Endothelial cell of umbilical vein (primary cell): ENCODE data around the gene MAP4K3. TPM values are rescaled to one million over a fixed set of nuclear protein-coding genes. Genes with fewer than 3 reads are reported as not detected.
"Not testable (repeated sequence)": the region's sequence is repeated elsewhere in the genome, so short reads cannot be mapped to it uniquely, and the experiment has no call there.

Experiments used
- BruUV-seq: library from RNA; stranded (reverse); fragments of 400-500 nt; replicated peaks from 2 replicates; lab custom pipeline; 2021; lab: Mats Ljungman, UMichigan
- CTCF ChIA-PET: fragments of 300-600, 350-600 bp; sonication (Branson Sonifier 250); formaldehyde crosslinking; loops from one replicate; lab custom pipeline; 2021; ENCODE audit warnings: antibody characterized with exemption, inconsistent platforms; lab: Charles Lee
- POLR2A ChIA-PET: fragments of 300-600, 350-600 bp; sonication (Branson Sonifier 250); formaldehyde crosslinking; loops from one replicate; lab custom pipeline; 2021; ENCODE audit warnings: antibody characterized with exemption, inconsistent platforms; lab: Charles Lee
- DNase-seq: peaks from one replicate; pipeline ENCODE4 v3.0.0-alpha.2; 2011; ENCODE audit warnings: low read depth, low spot score
- FAIRE-seq: peaks from 2 replicates; lab custom pipeline; 2011; peaks lifted over from hg19 to GRCh38; lab: Jason Lieb, UNC
- H2AFZ ChIP-seq: 2 replicates; pipeline ENCODE4 v1.6.0; 2012; ENCODE audit warnings: low read depth, low read length, control low read depth, inconsistent platforms
- H3K27ac ChIP-seq: 2 replicates; pipeline ENCODE4 v1.5.1; 2011; ENCODE audit warnings: low read depth, mild to moderate bottlenecking, control low read depth, low read length, moderate library complexity; ENCODE audit not compliant: insufficient read depth
- H3K27me3 ChIP-seq, 2 experiments: 2 replicates each; pipeline versions ENCODE4 v1.6.0 to v1.6.1; 2011; ENCODE audit warnings: low read length in 2 of 2, mixed read lengths in 1 of 2; ENCODE audit not compliant: control insufficient read depth in 2 of 2, insufficient read depth in 2 of 2
- H3K36me3 ChIP-seq, 2 experiments: 2 replicates in 1 of 2; 3 replicates in 1 of 2; pipeline ENCODE4 v1.5.1; 2011; ENCODE audit warnings: low read length in 2 of 2, mild to moderate bottlenecking in 1 of 2, moderate library complexity in 1 of 2; ENCODE audit not compliant: control insufficient read depth in 2 of 2, insufficient read depth in 2 of 2; ENCODE audit errors: extremely low read depth in 1 of 2
- H3K4me1 ChIP-seq: 3 replicates; pipeline ENCODE4 v1.5.1; 2011; ENCODE audit warnings: mild to moderate bottlenecking, low read length; ENCODE audit not compliant: control insufficient read depth, insufficient read depth; ENCODE audit errors: extremely low read depth
- H3K4me2 ChIP-seq: 2 replicates; pipeline ENCODE4 v1.6.1; 2011; ENCODE audit warnings: low read length, control low read depth, mixed read lengths; ENCODE audit not compliant: insufficient read depth
- H3K4me3 ChIP-seq, 3 experiments: fragments of 200-600 bp in 1 of 3; sonication (generic), shearing (Covaris generic) in 1 of 3; replicated peaks in 1 of 3; 2 replicates each; pipeline ENCODE4 v1.5.1; 2011 to 2016; ENCODE audit warnings: control low read depth in 3 of 3, low read length in 3 of 3, mild to moderate bottlenecking in 2 of 3, inconsistent platforms in 1 of 3, low read depth in 1 of 3, moderate library complexity in 1 of 3; ENCODE audit not compliant: insufficient read depth in 1 of 3
- H3K79me2 ChIP-seq: 2 replicates; pipeline ENCODE4 v1.6.0; 2012; ENCODE audit warnings: low read length, inconsistent platforms; ENCODE audit not compliant: control insufficient read depth, insufficient read depth
- H3K9ac ChIP-seq: replicated peaks from 2 replicates; pipeline ENCODE3; 2011; ENCODE audit warnings: low read length, control low read depth; ENCODE audit not compliant: insufficient read depth; ENCODE audit errors: extremely low read depth
- H3K9me1 ChIP-seq: replicated peaks from 3 replicates; pipeline ENCODE4 v1.6.0; 2011; ENCODE audit warnings: mild to moderate bottlenecking, low read length; ENCODE audit not compliant: control insufficient read depth, insufficient read depth; ENCODE audit errors: extremely low read depth
- H3K9me3 ChIP-seq: replicated peaks from 2 replicates; pipeline ENCODE4 v1.5.1; 2012; ENCODE audit warnings: low read length, inconsistent platforms; ENCODE audit not compliant: control insufficient read depth, insufficient read depth
- H4K20me1 ChIP-seq: replicated peaks from 2 replicates; pipeline ENCODE3; 2011; ENCODE audit warnings: mild to moderate bottlenecking, low read length; ENCODE audit not compliant: control insufficient read depth, insufficient read depth; ENCODE audit errors: extremely low read depth
- EZH2 ChIP-seq: IDR thresholded peaks from 2 replicates; pipeline ENCODE4 v1.6.1; 2012; ENCODE audit warnings: borderline replicate concordance, low read depth, mild to moderate bottlenecking, moderate library complexity, low read length, inconsistent platforms; ENCODE audit not compliant: severe bottlenecking
- FOS ChIP-seq: IDR thresholded peaks from 2 replicates; pipeline ENCODE4 v1.6.1; 2011; ENCODE audit warnings: mild to moderate bottlenecking, low read length, moderate library complexity, borderline replicate concordance; ENCODE audit not compliant: insufficient read depth
- GATA2 ChIP-seq: IDR thresholded peaks from 2 replicates; pipeline ENCODE4 v1.7.0; 2011; ENCODE audit warnings: low read depth, mild to moderate bottlenecking, moderate library complexity, mixed read lengths, low read length; ENCODE audit not compliant: insufficient read length, insufficient read depth
- JUN ChIP-seq: IDR thresholded peaks from 2 replicates; pipeline ENCODE4 v1.6.1; 2011; ENCODE audit warnings: borderline replicate concordance, low read depth; ENCODE audit not compliant: insufficient read length, insufficient read depth
- MYC ChIP-seq: IDR thresholded peaks from one replicate; pipeline ENCODE4 v1.6.1; 2011; ENCODE audit warnings: mild to moderate bottlenecking, low read depth, low read length
- POLR2A ChIP-seq: IDR thresholded peaks from 2 replicates; pipeline ENCODE4 v1.6.1; 2012; ENCODE audit warnings: low read depth, mild to moderate bottlenecking, control low read depth, low read length
- POLR2AphosphoS5 ChIP-seq: IDR thresholded peaks from 2 replicates; pipeline ENCODE4 v1.6.1; 2012; ENCODE audit warnings: low read depth, mild to moderate bottlenecking, control low read depth, low read length, moderate library complexity; ENCODE audit not compliant: insufficient read depth
- dilution Hi-C: fragments of 300-500 bp; cut with MboI; formaldehyde crosslinking; loops from one replicate; pipeline ENCODE4 v1.15.0; 2019; ENCODE audit warnings: low sequenced_read_pairs; ENCODE audit not compliant: extremely low pct_ligation_motif_present
- intact Hi-C: fragments of 100-400 bp; cut with micrococcal nuclease; formaldehyde crosslinking; loops from one replicate; pipeline ENCODE4 v1.10.0; 2022
- polyA plus RNA-seq, 4 experiments: library from polyadenylated mRNA; depleted of rRNA in 3 of 4; stranded (reverse) in 3 of 4; unstranded in 1 of 4; fragments of >200 nt; gene quantifications; 2 replicates each; pipeline versions ENCODE4 v1.2.1 to v1.2.3, GENCODE V29; 2011 to 2012; ENCODE audit warnings: missing spikeins in 1 of 4
- total RNA-seq: library from RNA; stranded (reverse); gene quantifications from 2 replicates; pipeline ENCODE4 v1.2.3, GENCODE V29; 2021
- TF ChIP-seq, protein P1 (sequence below): IDR thresholded peaks from 2 replicates; pipeline ENCODE4 v1.6.1; 2011; ENCODE audit not compliant: insufficient read depth, insufficient read length
- TF ChIP-seq, protein P2 (sequence below), 2 donors: IDR thresholded peaks; 1 replicate in 1 of 2; 2 replicates in 1 of 2; pipeline ENCODE4 v1.5.1; 2011; ENCODE audit warnings: low read length in 2 of 2, mild to moderate bottlenecking in 2 of 2, moderate library complexity in 2 of 2, control low read depth in 1 of 2, inconsistent platforms in 1 of 2, low read depth in 1 of 2; ENCODE audit not compliant: insufficient read depth in 1 of 2; ENCODE audit errors: extremely low read depth in 1 of 2

Gene MAP4K3
- total and polyA plus RNA-seq, 2 donors (not counting 3 experiments of a cell fraction or from before 2014, with no cell fraction given) = 8.0 to 45.9 TPM

DNA sequence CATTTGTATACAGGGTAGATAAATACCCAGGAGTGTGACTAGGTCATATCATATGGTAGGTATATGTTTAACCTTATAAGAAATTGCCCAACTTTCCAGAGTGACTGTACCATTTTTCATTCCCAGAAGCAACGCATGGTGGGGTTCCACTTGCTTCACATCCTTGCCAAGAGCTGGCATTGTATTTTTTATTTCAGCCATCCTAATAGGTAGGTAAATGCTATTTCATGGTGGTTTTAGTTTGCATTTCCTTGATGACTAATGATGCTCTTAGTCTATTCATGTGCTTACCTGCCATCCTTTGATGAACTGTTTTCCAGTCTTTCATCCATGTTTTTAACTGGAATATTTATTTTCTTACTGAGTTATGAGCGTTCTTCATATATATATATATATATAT is 51.9 kb downstream of the MAP4K3 start:
- dilution Hi-C loops = no loop called here
- intact Hi-C loops = no loop called here

DNA sequence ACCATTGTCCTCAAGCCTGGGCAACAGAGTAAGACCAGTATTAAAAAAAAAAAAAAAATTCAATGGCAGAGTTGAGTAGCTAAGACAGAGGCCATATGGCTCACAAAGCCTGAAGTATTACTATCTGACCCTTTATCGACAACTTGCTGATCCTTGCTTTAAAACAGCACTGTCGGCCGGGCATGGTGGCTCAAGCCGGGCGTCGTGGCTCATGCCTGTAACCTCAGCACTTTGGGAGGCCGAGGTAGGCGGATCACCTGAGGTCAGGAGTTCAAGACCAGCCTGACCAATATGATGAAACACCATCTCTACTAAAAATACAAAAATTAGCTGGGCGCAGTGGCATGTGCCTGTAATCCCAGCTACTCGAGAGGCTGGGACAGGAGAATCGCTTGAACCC is 53.0 kb downstream of the MAP4K3 start:
- H3K27ac ChIP-seq, H4K20me1 ChIP-seq, POLR2A ChIA-PET, H3K4me2 ChIP-seq, BruUV-seq, H3K4me3 ChIP-seq, H3K9me1 ChIP-seq, H2AFZ ChIP-seq, H3K36me3 ChIP-seq, H3K27me3 ChIP-seq, DNase-seq, H3K9ac ChIP-seq, dilution Hi-C loops, H3K9me3 ChIP-seq, FAIRE-seq: not testable (repeated sequence)
- CTCF ChIA-PET = interaction anchor here (1.1 kb wide), 1 partner anchor 11 kb away, joined by 4 read pairs; no protein-coding TSS in a partner anchor
- intact Hi-C loops = loop anchor here (5.0 kb wide), 1 partner anchor 98 kb away; no protein-coding TSS in a partner anchor
- H3K4me1 ChIP-seq = peaks cover 11% of the 10 kb centered on the region
- peaks cover 36% of the 10 kb centered on the region for H3K79me2 ChIP-seq

More for the DNA sequence above, 51.9 kb downstream of the MAP4K3 start:
- CTCF ChIA-PET = no interaction called here
- no peak overlapping the region for H3K4me2 ChIP-seq
- H3K79me2 ChIP-seq = peaks cover 40% of the 10 kb centered on the region
- TF ChIP-seq, protein P1, sequence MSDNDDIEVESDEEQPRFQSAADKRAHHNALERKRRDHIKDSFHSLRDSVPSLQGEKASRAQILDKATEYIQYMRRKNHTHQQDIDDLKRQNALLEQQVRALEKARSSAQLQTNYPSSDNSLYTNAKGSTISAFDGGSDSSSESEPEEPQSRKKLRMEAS = no peak
- TF ChIP-seq POLR2A (no peak), FOS (no peak), GATA2 (no peak), MYC (no peak), JUN (no peak), EZH2 (no peak), POLR2AphosphoS5 (no peak)
- TF ChIP-seq, protein P2, sequence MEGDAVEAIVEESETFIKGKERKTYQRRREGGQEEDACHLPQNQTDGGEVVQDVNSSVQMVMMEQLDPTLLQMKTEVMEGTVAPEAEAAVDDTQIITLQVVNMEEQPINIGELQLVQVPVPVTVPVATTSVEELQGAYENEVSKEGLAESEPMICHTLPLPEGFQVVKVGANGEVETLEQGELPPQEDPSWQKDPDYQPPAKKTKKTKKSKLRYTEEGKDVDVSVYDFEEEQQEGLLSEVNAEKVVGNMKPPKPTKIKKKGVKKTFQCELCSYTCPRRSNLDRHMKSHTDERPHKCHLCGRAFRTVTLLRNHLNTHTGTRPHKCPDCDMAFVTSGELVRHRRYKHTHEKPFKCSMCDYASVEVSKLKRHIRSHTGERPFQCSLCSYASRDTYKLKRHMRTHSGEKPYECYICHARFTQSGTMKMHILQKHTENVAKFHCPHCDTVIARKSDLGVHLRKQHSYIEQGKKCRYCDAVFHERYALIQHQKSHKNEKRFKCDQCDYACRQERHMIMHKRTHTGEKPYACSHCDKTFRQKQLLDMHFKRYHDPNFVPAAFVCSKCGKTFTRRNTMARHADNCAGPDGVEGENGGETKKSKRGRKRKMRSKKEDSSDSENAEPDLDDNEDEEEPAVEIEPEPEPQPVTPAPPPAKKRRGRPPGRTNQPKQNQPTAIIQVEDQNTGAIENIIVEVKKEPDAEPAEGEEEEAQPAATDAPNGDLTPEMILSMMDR (IDR thresholded peaks at IDR 0.05; ENCODE audit: extremely low read depth in 1 of 2, insufficient read depth in 1 of 2, low read depth in 1 of 2, low read length in 2 of 2) = no peak
- no peaks in the 10 kb centered on the region for H3K27me3 ChIP-seq
- H3K36me3 ChIP-seq = no peaks in the 10 kb centered on the region
- peaks cover 5% of the 10 kb centered on the region for H3K4me1 ChIP-seq
- no TSS peak for BruUV-seq
- no peaks in the 10 kb centered on the region for H3K9me1 ChIP-seq
- no peak overlapping the region for H3K9ac ChIP-seq
- H2AFZ ChIP-seq = no peak overlapping the region
- no peak overlapping the region for H3K4me3 ChIP-seq
- POLR2A ChIA-PET = no interaction called here
- FAIRE-seq = no peak
- no peak overlapping the region for H3K27ac ChIP-seq
- H3K9me3 ChIP-seq = no peaks in the 10 kb centered on the region
- no peaks in the 10 kb centered on the region for H4K20me1 ChIP-seq
- no peak for DNase-seq
